HG03354 (cell line): Measurements from ENCODE around the gene VIL1.

Experiments used
- ATAC-seq: cut with Tn5 transposase; IDR thresholded peaks from one replicate; pipeline ENCODE4 v1.9.1; 2021; ENCODE audit warnings: mild to moderate bottlenecking; ENCODE audit not compliant: unreplicated experiment, poor library complexity, severe bottlenecking

VIL1 gene

DNA sequence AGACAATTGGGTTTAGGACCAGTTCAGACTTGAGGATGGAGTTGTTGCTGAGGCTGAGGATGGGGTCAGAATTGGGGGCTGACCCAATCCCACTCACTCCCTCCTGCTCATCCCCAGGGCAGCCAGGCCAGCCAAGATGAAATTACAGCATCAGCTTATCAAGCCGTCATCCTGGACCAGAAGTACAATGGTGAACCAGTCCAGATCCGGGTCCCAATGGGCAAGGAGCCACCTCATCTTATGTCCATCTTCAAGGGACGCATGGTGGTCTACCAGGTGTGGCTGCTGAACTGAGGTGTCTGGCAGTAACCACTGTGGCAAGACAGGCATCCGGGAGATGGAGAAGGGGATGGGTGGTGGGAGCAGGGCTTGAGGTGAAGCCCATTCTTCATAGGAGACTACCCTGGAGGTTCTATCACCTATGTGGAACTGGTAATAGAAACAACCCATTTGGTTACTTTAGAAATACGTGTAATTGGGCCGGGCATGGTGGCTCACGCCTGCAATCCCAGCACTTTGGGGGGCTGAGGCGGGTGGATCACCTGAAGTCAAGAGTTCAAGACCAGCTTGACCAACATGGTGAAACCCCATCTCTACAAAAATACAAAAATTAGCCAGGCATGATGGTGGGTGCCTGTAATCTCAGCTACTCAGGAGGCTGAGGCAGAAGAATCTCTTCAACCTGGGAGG is 13.9 kb downstream of the VIL1 start:
- no peak for ATAC-seq

GRCh38 chr2:218434456-218434855 is 15.5 kb downstream of the VIL1 start:
- no peak for ATAC-seq

GRCh38 chr2:218435003-218435982 is 16.4 kb downstream of the VIL1 start:
- no peak for ATAC-seq

DNA sequence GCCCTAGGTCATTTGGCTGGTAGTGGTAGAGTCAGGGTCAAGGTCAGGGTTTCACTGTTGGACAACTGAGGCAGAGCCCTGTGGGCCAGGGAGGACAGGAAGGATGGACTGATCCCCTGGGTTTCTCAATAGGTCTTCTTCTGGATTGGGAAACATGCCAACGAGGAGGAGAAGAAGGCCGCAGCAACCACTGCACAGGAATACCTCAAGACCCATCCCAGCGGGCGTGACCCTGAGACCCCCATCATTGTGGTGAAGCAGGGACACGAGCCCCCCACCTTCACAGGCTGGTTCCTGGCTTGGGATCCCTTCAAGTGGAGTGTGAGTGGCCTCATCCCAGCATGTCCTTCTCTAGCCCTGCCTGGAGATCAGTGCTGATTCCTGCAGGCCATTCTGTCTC is 18.1 kb downstream of the VIL1 start:
- ATAC-seq = no peak

DNA sequence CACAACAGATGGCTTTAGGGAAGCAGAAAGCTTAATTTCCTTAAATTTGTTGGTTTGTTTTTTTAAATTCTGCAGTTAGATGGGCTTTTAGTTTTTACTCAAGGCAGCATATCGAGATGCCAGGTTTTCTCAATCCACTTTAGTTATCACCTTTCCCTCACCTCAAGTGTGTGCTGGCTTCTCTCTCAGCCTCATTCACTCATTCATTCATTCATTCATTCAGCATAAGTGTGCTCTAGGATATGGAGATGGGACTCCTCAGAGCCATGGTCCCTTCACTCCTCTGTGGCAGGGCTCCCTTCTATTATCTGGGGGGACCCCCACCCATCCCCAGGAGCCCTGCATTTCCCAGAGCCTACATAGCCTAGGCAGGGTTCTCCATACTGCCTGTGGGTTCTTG is 19.0 kb downstream of the VIL1 start:
- ATAC-seq = no peak

GRCh38 chr2:218438596-218438995 is 19.7 kb downstream of the VIL1 start:
- ATAC-seq = no peak

- ATAC-seq = no peak
Measured at GRCh38 chr2:218444692-218445357, 25.9 kb downstream of the VIL1 start.

GRCh38 chr2:218445602-218446001 is 26.7 kb downstream of the VIL1 start:
- ATAC-seq = no peak

DNA sequence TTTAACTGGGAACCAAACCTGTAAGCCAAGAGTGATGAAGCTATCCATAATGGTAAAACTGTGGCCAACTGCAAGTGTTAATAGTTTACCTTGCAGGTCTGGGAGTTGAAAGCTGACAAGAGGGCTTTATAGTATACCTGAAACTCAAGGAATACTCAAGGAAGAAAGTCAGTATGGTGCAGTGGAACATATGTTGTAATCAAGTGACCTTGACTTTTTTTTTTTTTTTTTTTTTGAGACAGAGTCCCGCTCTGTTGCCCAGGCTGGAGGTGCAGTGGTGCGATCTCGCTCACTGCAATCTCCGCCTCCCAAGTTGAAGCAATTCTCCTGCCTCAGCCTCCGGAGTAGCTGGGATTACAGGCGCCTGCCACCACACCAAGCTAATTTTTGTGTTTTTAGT is 27.6 kb downstream of the VIL1 start:
- ATAC-seq = no peak

GRCh38 chr2:218447072-218447471 is 28.1 kb downstream of the VIL1 start:
- ATAC-seq = no peak

DNA sequence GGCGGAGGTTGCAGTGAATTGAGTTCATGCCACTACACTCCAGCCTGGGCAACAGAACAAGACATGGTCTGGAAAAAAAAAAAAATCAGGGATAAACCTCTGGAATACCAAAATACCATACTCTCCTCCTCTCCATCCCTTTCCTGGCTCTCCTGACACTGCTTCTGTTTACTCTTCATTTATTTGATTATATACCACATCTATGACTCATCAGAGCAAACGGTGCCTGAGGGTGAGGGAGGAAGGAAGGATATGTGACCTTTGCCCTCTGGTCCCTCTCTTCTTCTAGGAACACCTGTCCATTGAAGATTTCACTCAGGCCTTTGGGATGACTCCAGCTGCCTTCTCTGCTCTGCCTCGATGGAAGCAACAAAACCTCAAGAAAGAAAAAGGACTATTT is 30.0 kb downstream of the VIL1 start:
- no peak for ATAC-seq

DNA sequence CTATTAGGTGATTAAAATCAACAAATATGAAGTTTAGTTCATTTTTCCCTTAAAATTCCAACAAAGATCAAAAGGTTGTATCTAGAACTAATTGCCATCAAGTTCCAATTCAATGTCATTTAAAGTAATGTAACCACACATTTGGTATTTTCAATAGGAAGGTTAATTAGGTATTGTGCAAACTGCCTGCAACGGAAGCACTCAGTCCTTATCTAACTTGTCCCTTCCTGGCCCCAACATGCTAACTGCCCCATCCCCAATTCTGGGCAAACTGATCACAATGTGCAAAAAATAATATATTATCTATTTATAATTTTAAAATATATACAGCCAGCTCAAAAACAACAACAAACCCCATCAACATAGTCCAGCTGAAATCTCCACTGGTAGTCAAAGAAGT is 33.2 kb downstream of the VIL1 start:
- no peak for ATAC-seq

- ATAC-seq = no peak
Measured at GRCh38 chr2:218456849-218457248, 37.9 kb downstream of the VIL1 start.

DNA sequence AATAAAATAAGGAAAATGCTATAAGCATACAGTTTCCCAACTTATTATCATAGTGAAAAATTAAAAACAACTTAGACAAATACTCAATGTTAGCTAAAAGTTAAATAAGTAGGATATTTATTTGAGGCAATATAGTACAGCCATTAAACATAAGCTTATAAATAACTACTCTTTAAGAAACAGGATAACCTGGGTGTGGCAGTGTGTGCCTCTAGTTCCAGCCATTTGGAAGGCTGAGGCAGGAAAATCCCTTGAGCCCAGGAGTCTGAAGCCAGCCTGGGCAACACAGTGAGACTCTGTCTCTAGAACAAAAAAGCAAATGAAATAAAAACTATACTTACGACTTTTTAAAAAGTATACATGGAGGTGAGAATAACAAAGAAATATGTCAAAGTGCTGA is 39.7 kb downstream of the VIL1 start:
- ATAC-seq = no peak

DNA sequence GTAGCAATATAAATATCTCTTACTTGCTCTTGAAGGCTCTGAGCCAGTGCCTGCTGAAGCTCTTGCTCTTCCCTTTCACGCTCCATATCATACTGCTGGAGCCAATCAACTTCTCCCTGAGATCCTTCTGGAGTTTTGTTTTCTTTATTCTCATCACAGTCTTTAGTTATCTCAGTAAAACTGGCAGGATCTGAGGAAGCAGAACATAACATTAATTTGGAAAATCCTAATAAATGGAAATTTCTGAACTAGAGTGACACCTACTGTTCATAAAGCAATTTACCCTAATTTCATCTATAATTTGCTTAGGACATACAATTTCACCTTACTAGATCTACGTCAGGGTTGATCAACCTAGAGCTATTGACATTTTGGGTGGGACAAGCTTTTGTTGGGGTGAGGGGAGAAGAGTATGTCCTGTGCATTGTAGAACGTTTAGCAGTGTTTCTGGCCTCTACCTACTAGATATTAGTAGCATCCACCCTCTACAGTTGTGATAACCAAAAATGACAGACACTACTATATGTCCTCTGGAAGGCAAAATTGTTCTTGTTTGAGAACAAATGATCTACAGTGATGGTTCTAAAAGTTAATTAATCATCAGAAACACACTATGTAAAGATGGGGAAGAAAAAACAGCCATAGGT is 47.2 kb downstream of the VIL1 start:
- ATAC-seq = no peak

- ATAC-seq = no peak
Measured at GRCh38 chr2:218470448-218470847, 51.5 kb downstream of the VIL1 start.

DNA sequence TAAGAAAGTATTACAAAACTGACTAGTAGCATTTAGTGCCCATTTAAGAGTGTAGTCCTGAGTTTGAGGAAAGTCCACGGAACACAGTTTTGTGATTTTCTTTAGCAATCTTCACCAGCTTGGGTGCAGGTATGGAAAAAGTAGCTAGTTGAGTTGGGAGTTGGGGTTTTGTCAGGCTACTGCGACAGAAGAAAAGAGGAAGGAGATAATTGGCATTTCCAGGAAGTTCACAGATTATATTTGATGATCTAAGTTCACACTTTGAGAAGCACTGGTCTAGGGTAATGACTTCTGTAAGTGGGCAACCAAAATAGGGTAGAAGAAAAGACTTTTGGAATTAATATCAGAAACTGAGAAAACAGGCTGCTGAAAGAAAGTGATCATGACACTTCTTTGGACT is 52.1 kb downstream of the VIL1 start:
- ATAC-seq = no peak

DNA sequence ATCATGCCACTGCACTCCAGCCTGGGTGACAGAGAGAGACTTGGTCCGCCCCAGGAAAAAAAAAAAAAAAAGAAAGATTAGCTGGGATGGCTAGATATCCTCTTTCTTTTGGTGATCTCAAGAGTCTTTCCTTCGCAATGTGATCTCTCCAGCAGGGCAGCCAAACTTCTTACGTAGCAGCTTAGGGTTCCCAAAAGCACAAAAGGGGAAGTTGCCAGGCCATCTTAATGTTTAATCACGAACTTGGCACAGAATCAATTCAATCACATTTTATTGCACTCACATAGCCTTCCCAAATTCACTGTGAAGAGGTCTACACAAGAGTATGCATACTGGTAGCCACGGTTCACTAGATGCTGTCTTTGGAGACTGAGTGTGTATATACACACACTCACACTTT is 53.1 kb downstream of the VIL1 start:
- ATAC-seq = no peak

DNA sequence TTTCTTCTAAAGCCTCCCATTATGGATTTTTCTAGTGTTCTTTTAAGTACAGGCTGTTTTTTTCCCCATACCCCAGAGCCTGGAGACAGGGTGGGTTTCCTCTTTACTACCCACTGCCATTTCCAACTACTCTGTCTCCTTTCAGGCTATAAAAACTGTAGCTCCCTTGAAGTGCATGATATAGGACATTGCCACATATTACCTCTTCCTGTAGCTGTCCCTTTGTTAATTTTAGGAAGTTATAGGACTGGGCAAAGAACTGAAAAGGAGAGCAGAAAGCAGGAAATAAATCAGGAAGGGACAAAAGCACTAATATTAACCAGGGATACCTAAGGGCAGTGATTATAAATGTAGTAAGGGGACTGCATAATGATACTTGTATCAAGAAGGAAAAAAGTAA is 54.1 kb downstream of the VIL1 start:
- ATAC-seq = no peak

DNA sequence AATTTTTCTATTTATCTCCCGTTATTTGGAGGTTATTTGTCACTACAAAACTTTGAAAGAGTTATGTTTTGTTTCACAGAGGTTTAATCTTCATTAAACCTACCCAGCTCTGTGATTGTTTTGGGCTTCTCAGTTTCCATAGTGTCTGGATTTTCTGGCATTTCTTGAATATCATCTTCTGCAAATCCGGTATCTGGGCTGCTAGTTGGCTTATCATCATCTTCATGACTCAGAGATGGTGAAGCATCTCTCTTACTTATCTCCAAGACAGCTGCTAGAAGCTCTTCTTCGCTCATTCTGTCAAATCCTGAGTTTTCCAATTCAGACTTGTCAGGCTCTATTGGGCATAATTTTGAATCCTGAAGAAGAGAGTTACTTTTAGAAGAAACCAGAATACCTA is 55.6 kb downstream of the VIL1 start:
- ATAC-seq = no peak
